ENCODE results near the gene JMJD8.

DNA sequence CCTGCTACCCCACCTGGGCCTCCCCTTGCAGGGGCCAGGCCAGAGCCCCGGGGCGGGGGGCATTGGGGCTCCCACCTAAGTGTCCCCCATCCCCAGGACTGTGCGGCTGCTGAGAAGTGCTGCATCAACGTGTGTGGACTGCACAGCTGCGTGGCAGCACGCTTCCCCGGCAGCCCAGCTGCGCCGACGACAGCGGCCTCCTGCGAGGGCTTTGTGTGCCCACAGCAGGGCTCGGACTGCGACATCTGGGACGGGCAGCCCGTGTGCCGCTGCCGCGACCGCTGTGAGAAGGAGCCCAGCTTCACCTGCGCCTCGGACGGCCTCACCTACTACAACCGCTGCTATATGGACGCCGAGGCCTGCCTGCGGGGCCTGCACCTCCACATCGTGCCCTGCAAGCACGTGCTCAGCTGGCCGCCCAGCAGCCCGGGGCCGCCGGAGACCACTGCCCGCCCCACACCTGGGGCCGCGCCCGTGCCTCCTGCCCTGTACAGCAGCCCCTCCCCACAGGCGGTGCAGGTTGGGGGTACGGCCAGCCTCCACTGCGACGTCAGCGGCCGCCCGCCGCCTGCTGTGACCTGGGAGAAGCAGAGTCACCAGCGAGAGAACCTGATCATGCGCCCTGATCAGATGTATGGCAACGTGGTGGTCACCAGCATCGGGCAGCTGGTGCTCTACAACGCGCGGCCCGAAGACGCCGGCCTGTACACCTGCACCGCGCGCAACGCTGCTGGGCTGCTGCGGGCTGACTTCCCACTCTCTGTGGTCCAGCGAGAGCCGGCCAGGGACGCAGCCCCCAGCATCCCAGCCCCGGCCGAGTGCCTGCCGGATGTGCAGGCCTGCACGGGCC is 51.4 kb downstream of the JMJD8 start:
- TF ChIP-seq, protein P1, sequence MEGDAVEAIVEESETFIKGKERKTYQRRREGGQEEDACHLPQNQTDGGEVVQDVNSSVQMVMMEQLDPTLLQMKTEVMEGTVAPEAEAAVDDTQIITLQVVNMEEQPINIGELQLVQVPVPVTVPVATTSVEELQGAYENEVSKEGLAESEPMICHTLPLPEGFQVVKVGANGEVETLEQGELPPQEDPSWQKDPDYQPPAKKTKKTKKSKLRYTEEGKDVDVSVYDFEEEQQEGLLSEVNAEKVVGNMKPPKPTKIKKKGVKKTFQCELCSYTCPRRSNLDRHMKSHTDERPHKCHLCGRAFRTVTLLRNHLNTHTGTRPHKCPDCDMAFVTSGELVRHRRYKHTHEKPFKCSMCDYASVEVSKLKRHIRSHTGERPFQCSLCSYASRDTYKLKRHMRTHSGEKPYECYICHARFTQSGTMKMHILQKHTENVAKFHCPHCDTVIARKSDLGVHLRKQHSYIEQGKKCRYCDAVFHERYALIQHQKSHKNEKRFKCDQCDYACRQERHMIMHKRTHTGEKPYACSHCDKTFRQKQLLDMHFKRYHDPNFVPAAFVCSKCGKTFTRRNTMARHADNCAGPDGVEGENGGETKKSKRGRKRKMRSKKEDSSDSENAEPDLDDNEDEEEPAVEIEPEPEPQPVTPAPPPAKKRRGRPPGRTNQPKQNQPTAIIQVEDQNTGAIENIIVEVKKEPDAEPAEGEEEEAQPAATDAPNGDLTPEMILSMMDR (IDR thresholded peaks at IDR 0.05), result no peak
- TF ChIP-seq POLR2A (IDR thresholded peaks at IDR 0.05), result no peak
